Measurements from ENCODE around the gene SLC6A2. TPM values are rescaled to one million over a fixed set of nuclear protein-coding genes. Genes with fewer than 3 reads are reported as not detected.

SLC6A2 gene
- total and polyA plus RNA-seq, 2 of the 13 experiments (the other 11 are each of a cell fraction or from before 2014, with no cell fraction given), result 0.62 to 0.66 TPM

DNA sequence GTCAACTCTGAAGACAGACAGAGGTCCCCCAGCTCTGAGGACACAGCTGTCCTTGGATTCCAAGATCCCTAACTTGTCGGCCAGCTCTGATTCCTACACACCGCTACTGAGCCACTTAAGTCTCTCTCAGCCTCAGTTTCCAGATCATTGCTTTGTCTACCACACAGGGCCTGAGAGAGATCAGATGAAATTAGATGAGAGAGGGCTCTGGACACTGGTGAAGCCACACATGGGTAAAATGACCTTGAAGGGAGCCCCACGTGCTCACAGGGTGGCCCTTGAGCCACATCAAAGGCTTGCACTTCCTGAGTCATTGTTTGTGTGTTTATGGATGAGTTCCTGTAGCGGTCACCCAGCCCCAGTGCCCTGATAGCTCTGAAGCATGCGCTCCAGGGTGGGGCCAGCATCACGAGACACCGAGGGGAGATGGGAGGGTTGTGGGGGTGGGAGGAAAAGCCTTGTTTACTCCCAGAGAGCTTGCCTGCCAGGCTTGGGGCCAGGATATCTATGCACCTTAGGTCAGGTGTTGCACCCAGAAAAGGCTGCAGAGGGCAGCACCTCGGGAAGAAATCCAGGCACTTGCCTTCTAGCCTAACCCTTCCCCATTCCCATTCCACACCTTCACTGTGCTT lies 32.7 kb upstream of the SLC6A2 start (continued):
- TF ChIP-seq, protein P1, sequence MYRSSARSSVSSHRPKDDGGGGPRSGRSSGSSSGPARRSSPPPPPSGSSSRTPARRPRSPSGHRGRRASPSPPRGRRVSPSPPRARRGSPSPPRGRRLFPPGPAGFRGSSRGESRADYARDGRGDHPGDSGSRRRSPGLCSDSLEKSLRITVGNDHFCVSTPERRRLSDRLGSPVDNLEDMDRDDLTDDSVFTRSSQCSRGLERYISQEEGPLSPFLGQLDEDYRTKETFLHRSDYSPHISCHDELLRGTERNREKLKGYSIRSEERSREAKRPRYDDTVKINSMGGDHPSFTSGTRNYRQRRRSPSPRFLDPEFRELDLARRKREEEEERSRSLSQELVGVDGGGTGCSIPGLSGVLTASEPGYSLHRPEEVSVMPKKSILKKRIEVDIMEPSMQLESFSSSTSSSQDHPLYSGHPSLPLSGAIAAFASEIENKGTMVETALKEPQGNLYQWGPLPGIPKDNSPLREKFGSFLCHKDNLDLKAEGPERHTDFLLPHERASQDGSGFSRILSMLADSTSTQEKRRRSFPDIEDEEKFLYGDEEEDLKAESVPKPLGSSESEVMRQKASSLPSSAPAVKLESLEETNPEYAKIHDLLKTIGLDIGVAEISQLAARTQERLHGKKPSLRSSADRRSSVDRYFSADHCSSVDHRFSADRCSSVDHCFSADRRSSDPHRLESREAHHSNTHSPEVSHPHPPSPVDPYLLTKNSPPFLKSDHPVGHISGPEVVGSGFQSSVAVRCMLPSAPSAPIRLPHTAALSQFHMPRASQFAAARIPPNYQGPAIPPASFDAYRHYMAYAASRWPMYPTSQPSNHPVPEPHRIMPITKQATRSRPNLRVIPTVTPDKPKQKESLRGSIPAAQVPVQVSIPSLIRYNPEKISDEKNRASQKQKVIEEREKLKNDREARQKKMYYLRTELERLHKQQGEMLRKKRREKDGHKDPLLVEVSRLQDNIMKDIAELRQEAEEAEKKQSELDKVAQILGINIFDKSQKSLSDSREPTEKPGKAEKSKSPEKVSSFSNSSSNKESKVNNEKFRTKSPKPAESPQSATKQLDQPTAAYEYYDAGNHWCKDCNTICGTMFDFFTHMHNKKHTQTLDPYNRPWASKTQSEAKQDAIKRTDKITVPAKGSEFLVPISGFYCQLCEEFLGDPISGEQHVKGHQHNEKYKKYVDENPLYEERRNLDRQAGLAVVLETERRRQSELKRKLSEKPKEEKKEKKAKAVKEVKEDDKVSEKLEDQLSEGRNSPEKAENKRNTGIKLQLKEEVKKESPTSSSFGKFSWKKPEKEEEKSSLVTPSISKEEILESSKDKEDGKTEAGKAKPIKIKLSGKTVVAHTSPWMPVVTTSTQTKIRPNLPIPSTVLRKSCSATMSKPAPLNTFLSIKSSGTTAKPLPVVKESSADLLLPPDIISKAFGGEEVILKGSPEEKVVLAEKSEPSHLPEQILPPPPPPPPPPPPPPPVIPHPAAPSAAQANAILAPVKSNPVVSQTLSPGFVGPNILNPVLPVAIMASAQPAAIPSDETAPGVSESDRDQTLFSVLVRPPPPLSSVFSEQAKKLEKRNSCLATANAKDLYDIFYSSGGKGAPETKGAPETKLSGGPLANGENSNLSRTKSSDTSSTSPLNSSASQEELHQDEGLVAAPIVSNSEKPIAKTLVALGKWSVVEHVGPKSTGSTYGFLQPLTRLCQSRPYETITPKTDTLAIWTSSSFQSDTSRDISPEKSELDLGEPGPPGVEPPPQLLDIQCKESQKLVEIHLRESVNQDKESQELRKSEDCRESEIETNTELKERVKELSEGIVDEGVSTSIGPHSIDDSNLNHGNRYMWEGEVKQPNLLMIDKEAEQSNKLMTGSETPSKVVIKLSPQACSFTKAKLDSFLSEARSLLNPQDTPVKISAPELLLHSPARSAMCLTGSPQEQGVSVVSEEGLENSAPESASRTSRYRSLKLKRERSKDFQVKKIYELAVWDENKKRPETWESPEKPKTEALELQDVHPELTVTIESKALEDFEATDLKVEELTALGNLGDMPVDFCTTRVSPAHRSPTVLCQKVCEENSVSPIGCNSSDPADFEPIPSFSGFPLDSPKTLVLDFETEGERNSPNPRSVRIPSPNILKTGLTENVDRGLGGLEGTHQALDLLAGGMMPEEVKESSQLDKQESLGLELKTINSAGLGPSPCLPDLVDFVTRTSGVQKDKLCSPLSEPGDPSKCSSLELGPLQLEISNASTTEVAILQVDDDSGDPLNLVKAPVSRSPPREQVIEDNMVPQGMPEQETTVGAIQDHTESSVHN (CRISPR knock-in tag; IDR thresholded peaks at IDR 0.05), result peak; percentile 94
- TF ChIP-seq, protein P2, sequence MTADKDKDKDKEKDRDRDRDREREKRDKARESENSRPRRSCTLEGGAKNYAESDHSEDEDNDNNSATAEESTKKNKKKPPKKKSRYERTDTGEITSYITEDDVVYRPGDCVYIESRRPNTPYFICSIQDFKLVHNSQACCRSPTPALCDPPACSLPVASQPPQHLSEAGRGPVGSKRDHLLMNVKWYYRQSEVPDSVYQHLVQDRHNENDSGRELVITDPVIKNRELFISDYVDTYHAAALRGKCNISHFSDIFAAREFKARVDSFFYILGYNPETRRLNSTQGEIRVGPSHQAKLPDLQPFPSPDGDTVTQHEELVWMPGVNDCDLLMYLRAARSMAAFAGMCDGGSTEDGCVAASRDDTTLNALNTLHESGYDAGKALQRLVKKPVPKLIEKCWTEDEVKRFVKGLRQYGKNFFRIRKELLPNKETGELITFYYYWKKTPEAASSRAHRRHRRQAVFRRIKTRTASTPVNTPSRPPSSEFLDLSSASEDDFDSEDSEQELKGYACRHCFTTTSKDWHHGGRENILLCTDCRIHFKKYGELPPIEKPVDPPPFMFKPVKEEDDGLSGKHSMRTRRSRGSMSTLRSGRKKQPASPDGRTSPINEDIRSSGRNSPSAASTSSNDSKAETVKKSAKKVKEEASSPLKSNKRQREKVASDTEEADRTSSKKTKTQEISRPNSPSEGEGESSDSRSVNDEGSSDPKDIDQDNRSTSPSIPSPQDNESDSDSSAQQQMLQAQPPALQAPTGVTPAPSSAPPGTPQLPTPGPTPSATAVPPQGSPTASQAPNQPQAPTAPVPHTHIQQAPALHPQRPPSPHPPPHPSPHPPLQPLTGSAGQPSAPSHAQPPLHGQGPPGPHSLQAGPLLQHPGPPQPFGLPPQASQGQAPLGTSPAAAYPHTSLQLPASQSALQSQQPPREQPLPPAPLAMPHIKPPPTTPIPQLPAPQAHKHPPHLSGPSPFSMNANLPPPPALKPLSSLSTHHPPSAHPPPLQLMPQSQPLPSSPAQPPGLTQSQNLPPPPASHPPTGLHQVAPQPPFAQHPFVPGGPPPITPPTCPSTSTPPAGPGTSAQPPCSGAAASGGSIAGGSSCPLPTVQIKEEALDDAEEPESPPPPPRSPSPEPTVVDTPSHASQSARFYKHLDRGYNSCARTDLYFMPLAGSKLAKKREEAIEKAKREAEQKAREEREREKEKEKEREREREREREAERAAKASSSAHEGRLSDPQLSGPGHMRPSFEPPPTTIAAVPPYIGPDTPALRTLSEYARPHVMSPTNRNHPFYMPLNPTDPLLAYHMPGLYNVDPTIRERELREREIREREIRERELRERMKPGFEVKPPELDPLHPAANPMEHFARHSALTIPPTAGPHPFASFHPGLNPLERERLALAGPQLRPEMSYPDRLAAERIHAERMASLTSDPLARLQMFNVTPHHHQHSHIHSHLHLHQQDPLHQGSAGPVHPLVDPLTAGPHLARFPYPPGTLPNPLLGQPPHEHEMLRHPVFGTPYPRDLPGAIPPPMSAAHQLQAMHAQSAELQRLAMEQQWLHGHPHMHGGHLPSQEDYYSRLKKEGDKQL (CRISPR knock-in tag; IDR thresholded peaks at IDR 0.05; ENCODE audit: low read depth), result peak; percentile 96
- TF ChIP-seq, protein P3, sequence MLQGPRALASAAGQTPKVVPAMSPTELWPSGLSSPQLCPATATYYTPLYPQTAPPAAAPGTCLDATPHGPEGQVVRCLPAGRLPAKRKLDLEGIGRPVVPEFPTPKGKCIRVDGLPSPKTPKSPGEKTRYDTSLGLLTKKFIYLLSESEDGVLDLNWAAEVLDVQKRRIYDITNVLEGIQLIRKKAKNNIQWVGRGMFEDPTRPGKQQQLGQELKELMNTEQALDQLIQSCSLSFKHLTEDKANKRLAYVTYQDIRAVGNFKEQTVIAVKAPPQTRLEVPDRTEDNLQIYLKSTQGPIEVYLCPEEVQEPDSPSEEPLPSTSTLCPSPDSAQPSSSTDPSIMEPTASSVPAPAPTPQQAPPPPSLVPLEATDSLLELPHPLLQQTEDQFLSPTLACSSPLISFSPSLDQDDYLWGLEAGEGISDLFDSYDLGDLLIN (CRISPR knock-in tag; IDR thresholded peaks at IDR 0.05; ENCODE audit: borderline replicate concordance), result no peak
- TF ChIP-seq, protein P4, sequence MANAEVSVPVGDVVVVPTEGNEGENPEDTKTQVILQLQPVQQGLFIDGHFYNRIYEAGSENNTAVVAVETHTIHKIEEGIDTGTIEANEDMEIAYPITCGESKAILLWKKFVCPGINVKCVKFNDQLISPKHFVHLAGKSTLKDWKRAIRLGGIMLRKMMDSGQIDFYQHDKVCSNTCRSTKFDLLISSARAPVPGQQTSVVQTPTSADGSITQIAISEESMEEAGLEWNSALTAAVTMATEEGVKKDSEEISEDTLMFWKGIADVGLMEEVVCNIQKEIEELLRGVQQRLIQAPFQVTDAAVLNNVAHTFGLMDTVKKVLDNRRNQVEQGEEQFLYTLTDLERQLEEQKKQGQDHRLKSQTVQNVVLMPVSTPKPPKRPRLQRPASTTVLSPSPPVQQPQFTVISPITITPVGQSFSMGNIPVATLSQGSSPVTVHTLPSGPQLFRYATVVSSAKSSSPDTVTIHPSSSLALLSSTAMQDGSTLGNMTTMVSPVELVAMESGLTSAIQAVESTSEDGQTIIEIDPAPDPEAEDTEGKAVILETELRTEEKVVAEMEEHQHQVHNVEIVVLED (CRISPR knock-in tag; IDR thresholded peaks at IDR 0.05; ENCODE audit: borderline replicate concordance), result peak; percentile 29; the same call in 1 of the 2 replicates
- no peak for TF ChIP-seq SNAI1 (CRISPR knock-in tag; IDR thresholded peaks at IDR 0.05; ENCODE audit: borderline replicate concordance)
- TF ChIP-seq, protein P5, sequence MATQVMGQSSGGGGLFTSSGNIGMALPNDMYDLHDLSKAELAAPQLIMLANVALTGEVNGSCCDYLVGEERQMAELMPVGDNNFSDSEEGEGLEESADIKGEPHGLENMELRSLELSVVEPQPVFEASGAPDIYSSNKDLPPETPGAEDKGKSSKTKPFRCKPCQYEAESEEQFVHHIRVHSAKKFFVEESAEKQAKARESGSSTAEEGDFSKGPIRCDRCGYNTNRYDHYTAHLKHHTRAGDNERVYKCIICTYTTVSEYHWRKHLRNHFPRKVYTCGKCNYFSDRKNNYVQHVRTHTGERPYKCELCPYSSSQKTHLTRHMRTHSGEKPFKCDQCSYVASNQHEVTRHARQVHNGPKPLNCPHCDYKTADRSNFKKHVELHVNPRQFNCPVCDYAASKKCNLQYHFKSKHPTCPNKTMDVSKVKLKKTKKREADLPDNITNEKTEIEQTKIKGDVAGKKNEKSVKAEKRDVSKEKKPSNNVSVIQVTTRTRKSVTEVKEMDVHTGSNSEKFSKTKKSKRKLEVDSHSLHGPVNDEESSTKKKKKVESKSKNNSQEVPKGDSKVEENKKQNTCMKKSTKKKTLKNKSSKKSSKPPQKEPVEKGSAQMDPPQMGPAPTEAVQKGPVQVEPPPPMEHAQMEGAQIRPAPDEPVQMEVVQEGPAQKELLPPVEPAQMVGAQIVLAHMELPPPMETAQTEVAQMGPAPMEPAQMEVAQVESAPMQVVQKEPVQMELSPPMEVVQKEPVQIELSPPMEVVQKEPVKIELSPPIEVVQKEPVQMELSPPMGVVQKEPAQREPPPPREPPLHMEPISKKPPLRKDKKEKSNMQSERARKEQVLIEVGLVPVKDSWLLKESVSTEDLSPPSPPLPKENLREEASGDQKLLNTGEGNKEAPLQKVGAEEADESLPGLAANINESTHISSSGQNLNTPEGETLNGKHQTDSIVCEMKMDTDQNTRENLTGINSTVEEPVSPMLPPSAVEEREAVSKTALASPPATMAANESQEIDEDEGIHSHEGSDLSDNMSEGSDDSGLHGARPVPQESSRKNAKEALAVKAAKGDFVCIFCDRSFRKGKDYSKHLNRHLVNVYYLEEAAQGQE (IDR thresholded peaks at IDR 0.05; ENCODE audit: borderline replicate concordance in 1 of 2, low read depth in 1 of 2, low read length in 2 of 2), result peak in 1 of 2 experiments; percentile 81; a peak in 1 of 4 replicates
